Measurements from ENCODE around the gene PHLDB2. TPM values are rescaled to one million over a fixed set of nuclear protein-coding genes. Genes with fewer than 3 reads are reported as not detected.

Gene PHLDB2
- total RNA-seq, 2 donors from 2014 or later = 15.3 to 32.3 TPM

DNA sequence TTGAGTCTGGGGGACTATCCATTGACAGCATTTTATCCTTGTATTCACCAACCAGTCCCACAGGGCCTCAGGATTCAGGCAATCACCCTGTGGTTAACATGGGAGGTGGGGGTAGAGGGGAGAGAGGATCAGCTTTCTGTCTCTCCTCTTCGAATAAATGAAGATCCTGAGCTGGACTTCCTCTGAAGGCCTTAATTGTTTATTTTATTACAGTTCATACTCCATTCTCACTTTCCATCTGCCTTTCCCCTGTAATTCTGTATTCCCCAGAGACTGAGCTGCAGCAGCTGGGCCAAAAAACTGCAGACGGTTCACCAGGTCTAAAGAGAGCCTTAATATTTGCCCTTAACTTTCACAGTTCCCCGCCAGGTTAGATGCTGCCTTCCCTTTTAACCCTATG, 151.6 kb downstream of the PHLDB2 start:
- H3K36me3 ChIP-seq = no peaks in the 10 kb centered on the region
- intact Hi-C loops (cut with DNase I) = no loop called here
- no peak for TF ChIP-seq POLR2AphosphoS5 (IDR thresholded peaks at IDR 0.05)
- TF ChIP-seq, protein P1, sequence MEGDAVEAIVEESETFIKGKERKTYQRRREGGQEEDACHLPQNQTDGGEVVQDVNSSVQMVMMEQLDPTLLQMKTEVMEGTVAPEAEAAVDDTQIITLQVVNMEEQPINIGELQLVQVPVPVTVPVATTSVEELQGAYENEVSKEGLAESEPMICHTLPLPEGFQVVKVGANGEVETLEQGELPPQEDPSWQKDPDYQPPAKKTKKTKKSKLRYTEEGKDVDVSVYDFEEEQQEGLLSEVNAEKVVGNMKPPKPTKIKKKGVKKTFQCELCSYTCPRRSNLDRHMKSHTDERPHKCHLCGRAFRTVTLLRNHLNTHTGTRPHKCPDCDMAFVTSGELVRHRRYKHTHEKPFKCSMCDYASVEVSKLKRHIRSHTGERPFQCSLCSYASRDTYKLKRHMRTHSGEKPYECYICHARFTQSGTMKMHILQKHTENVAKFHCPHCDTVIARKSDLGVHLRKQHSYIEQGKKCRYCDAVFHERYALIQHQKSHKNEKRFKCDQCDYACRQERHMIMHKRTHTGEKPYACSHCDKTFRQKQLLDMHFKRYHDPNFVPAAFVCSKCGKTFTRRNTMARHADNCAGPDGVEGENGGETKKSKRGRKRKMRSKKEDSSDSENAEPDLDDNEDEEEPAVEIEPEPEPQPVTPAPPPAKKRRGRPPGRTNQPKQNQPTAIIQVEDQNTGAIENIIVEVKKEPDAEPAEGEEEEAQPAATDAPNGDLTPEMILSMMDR (IDR thresholded peaks at IDR 0.05) = no peak
- TF ChIP-seq POLR2A (IDR thresholded peaks at IDR 0.05) = no peak
- no peak overlapping the region for H3K27ac ChIP-seq
- H3K4me3 ChIP-seq = no peak overlapping the region
- H3K9me3 ChIP-seq = no peaks in the 10 kb centered on the region
- no peak for DNase-seq (ENCODE audit: low spot score)
- H3K27me3 ChIP-seq (replicated peaks; ENCODE audit: insufficient read depth) = no peaks in the 10 kb centered on the region
- 57% methylated on average over 3 of the region's 3 CpGs for WGBS
- no peaks in the 10 kb centered on the region for H3K4me1 ChIP-seq (replicated peaks)

- Histone ChIP-seq H3K27ac (no peak overlapping the region), H3K4me1 (replicated peaks) (no peaks in the 10 kb centered on the region), H3K9me3 (no peaks in the 10 kb centered on the region), H3K36me3 (no peaks in the 10 kb centered on the region), H3K27me3 (replicated peaks; ENCODE audit: insufficient read depth) (no peaks in the 10 kb centered on the region), H3K4me3 (no peak overlapping the region)
- no peak for DNase-seq (ENCODE audit: low spot score)
- TF ChIP-seq POLR2AphosphoS5 (IDR thresholded peaks at IDR 0.05) (no peak), POLR2A (IDR thresholded peaks at IDR 0.05) (no peak)
- TF ChIP-seq, protein P1 (IDR thresholded peaks at IDR 0.05) = no peak
- intact Hi-C loops (cut with DNase I) = no loop called here
- WGBS = 79% methylated on average over 6 of the region's 6 CpGs
Measured at GRCh38 chr3:112011376-112011940, 152.4 kb downstream of the PHLDB2 start.

- WGBS = 66% methylated on average over 6 of the region's 6 CpGs
- Histone ChIP-seq H3K27me3 (replicated peaks; ENCODE audit: insufficient read depth) (no peaks in the 10 kb centered on the region), H3K4me3 (no peak overlapping the region), H3K9me3 (no peaks in the 10 kb centered on the region), H3K27ac (no peak overlapping the region), H3K4me1 (replicated peaks) (no peaks in the 10 kb centered on the region), H3K36me3 (no peaks in the 10 kb centered on the region)
- no peak for TF ChIP-seq POLR2A (IDR thresholded peaks at IDR 0.05)
- TF ChIP-seq, protein P1 (IDR thresholded peaks at IDR 0.05) = no peak
- no peak for DNase-seq (ENCODE audit: low spot score)
- intact Hi-C loops (cut with DNase I) = no loop called here
Measured at GRCh38 chr3:112012205-112012992, 153.3 kb downstream of the PHLDB2 start.

GRCh38 chr3:112013058-112013783, 154.2 kb downstream of the PHLDB2 start:
- WGBS = 35% methylated on average over 18 of the region's 19 CpGs
- Histone ChIP-seq H3K27ac (no peak overlapping the region), H3K36me3 (no peaks in the 10 kb centered on the region), H3K4me3 (no peak overlapping the region), H3K9me3 (no peaks in the 10 kb centered on the region), H3K4me1 (replicated peaks) (no peaks in the 10 kb centered on the region), H3K27me3 (replicated peaks; ENCODE audit: insufficient read depth) (no peaks in the 10 kb centered on the region)
- TF ChIP-seq POLR2AphosphoS5 (IDR thresholded peaks at IDR 0.05) = no peak
- TF ChIP-seq, protein P1 (IDR thresholded peaks at IDR 0.05) = peak in 3 of 4 experiments; percentile 57 to 63 (median 58)
- intact Hi-C loops (cut with DNase I) = no loop called here
- DNase-seq (ENCODE audit: low spot score) = peak; percentile 31
